ENCODE measurements around the gene DYNLT1.
"Not testable (repeated sequence)": the region's sequence is repeated elsewhere in the genome, so short reads cannot be mapped to it uniquely, and the experiment has no call there.

The DYNLT1 gene

GRCh38 chr6:158642097-158642601, 2.4 kb downstream of the DYNLT1 start:
- no peak for DNase-seq (ENCODE audit: low read depth in 3 of 3)

- DNase-seq (ENCODE audit: low read depth in 3 of 3), result no peak
Observed at GRCh38 chr6:158640519-158640918, 4.0 kb downstream of the DYNLT1 start.

- no peak for DNase-seq (ENCODE audit: low read depth in 3 of 3)
Observed at GRCh38 chr6:158639056-158639455, 5.5 kb downstream of the DYNLT1 start.

- DNase-seq (ENCODE audit: low read depth in 3 of 3), result no peak
Observed at GRCh38 chr6:158638324-158638854, 6.2 kb downstream of the DYNLT1 start.

GRCh38 chr6:158636778-158637177, 7.8 kb downstream of the DYNLT1 start:
- no peak for DNase-seq (ENCODE audit: low read depth in 3 of 3)

- DNase-seq (ENCODE audit: low read depth in 3 of 3), result no peak
Observed at GRCh38 chr6:158635427-158636073, 9.0 kb downstream of the DYNLT1 start.

GRCh38 chr6:158634695-158635426, 9.7 kb downstream of the DYNLT1 start:
- DNase-seq (ENCODE audit: low read depth in 3 of 3), result no peak

DNA sequence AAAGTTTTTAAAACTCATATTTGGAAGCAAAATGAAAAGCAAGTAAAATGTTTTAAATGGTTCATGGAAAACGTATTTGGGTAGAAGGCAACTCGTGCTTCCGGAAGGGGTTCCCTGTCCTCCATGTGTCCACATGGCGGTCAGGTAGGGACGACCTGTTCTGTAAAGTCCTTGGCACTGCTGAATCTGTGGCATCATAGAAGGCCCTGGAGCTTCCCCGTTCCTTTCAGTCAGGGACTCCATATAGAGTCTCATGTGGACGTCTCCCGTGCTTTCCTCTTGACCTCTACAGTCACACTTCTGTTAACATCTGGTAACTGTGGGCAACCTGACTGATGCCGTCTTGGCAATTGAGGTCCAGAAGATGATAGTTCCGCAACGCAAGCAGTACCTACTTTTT, 11.4 kb downstream of the DYNLT1 start:
- no peak for DNase-seq (ENCODE audit: low read depth in 3 of 3)

DNA sequence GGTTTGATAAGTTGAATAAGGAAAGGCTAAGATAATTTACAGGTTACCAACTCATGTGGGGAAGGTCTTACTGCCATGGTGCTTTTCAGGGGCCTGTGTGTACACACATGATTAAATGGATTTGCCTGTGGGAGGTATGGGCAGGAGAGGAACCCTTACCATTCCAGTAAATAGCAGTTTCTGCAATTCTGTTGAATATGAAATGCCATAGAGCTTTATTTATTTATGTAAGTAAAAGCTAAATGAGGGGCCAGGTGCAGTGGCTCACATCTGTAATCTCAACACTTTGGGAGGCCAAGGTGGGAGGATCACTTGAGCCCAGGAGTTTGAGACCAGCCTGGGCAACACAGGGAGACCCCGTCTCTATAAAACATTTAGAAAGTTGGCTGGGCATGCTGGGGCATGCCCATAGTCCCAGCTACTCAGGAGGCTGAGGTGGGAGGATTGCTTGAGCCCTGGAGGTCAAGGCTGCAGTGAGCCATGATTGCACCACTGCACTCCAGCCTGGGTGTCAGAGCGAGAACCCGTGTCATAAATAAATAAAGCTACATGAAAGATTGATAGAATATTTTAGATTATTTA, 11.9 kb downstream of the DYNLT1 start:
- not testable (repeated sequence) for DNase-seq (ENCODE audit: low read depth in 3 of 3)

- DNase-seq (ENCODE audit: low read depth in 3 of 3), result no peak
Observed at GRCh38 chr6:158631678-158632537, 12.6 kb downstream of the DYNLT1 start.

GRCh38 chr6:158630938-158631616, 13.5 kb downstream of the DYNLT1 start:
- DNase-seq (ENCODE audit: low read depth in 3 of 3), result no peak

GRCh38 chr6:158629367-158630221, 14.9 kb downstream of the DYNLT1 start:
- DNase-seq (ENCODE audit: low read depth in 3 of 3), result no peak

- no peak for DNase-seq (ENCODE audit: low read depth in 3 of 3)
Observed at GRCh38 chr6:158628542-158628941, 16.0 kb downstream of the DYNLT1 start.

- no peak for DNase-seq (ENCODE audit: low read depth in 3 of 3)
Observed at GRCh38 chr6:158627940-158628211, 16.7 kb downstream of the DYNLT1 start.

DNA sequence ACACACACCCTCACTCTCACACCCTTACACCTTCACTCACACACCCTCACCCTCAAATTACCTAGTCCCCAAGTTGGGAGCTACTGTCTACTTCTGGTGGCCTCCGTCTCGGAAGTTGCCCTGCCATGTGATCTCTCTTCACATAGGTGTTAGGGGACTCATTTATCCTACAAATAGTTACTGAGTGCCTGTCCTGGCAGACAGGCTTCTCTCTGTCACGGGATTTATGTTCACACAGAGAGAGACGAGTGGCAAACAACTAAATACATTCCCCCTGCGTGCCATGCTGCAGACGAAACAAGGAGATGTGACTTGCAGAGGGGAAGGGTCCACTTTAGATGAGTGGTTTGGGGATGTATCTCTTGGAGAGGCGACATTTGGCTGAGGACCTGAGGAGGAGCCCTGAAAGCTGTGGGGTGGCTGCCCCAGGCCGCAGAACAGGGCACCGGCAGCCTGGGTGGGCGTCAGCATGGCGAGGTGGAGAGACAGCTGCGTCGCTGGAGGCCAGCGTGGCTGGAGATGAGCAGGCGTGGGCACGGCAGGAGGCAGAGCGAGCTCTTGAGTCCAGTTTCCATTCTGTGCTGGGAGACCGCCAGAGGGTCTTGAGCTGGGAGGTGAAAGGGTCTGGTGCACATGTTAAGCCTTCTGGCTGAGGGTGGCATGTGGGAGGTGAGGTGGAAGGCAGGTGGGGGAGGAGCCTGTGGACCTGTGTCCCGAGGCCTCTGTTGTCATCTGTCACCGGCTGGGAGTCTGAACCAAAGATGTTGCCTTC, 17.2 kb downstream of the DYNLT1 start:
- no peak for DNase-seq (ENCODE audit: low read depth in 3 of 3)

DNA sequence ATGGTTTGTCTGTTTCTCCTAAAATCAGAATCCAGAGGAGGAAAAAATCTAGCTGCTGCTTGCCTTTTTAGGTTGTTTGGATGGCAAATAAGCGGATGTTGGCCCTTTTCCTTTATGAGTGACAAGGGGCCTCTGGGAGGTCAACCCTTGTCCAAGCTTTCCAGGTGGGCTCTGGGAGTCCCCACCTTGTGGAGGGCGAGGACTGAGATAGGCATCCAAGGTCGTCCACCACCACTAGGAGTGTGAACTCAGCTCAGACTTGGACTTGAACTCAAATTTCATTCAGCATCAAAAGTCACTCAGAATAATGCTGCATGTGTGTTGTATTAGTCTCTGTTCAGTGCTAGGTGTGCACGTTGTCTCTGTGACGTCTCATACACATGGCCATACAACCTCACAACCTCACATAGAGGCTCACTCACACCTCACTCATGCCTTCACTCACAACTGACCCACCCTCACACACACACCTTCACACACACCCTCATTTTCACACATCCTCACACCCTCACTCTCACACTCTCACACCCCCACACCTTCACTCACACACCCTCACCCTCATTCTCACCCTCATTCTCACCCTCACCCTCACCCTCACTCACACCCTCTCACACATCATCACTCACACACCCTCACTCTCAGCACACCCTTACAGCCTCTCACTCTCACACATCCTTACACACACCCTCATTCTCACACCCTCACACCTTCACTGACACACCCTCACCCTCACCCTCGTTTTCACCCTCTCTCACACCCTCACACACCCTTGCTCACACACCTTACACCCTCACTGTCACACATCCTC, 18.0 kb downstream of the DYNLT1 start:
- no peak for DNase-seq (ENCODE audit: low read depth in 3 of 3)

- DNase-seq (ENCODE audit: low read depth in 3 of 3), result no peak
Observed at GRCh38 chr6:158625881-158626305, 18.6 kb downstream of the DYNLT1 start.

Measured in stimulated activated CD4-positive, alpha-beta T cell treated with anti-CD3 and anti-CD28 coated beads, TNF-alpha, amount 100 ng/mL, for 24 hours (primary cell).